ENCODE measurements around the gene DCAF8. TPM values are rescaled to one million over a fixed set of nuclear protein-coding genes. Genes with fewer than 3 reads are reported as not detected.
"Not testable (repeated sequence)": the region's sequence is repeated elsewhere in the genome, so short reads cannot be mapped to it uniquely, and the experiment has no call there.

The DCAF8 gene
- 100 to 1,000 TPM; 246 to 280 TPM for total RNA-seq

- peak within 1 kb of the TSS; percentile 100 for H3K27ac Mint-ChIP-seq
- peak; percentile 98 to 99 for DNase-seq
- H3K4me1 Mint-ChIP-seq (ENCODE audit: low read depth) = peaks cover 56% of the 10 kb centered on the region
- H3K36me3 Mint-ChIP-seq (ENCODE audit: insufficient read depth in 2 of 2) = peaks cover 11 to 21% of the 10 kb centered on the region in 2 donors
- H3K9me3 Mint-ChIP-seq = no peaks in the 10 kb centered on the region
- ATAC-seq (replicated peaks in 1 of 2) = peak; percentile 83 to 86
- no peaks in the 10 kb centered on the region for H3K27me3 Mint-ChIP-seq (ENCODE audit: low read depth)
- H3K4me3 Mint-ChIP-seq = peak within 1 kb of the TSS; percentile 98 to 100
Observed at GRCh38 chr1:160261893-160262794, at the start of gene DCAF8. Gene DCAF8 (minus strand): TSS chr1:160262549. CDS start chr1:160244008, 18,541 bp downstream.

DNA sequence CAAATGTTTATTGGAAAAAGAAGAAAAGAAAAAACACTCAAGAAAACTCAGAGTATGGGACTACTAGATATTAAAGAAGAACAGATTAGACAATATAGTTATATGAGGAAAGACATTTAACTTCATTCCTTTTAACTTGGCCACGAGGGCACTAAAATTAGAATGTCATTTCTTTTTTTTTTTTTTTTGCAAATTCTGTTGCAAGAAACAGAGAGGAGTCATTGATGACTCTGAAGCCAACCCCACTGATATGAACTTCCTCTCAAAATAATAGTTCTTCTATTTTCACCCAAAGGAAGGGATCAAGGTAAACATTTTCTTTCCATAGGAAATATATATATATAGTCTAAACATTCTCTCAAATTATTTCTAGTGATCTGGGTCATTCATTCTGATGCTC is 47.2 kb upstream of the DCAF8 start:
- Mint-ChIP-seq H3K27me3 (ENCODE audit: low read depth) (no peaks in the 10 kb centered on the region), H3K4me1 (ENCODE audit: low read depth) (no peaks in the 10 kb centered on the region), H3K36me3 (ENCODE audit: insufficient read depth in 2 of 2) (peaks cover 8 to 43% of the 10 kb centered on the region in 2 donors), H3K4me3 (no peak overlapping the region), H3K9me3 (no peaks in the 10 kb centered on the region), H3K27ac (peak overlapping the region; percentile 21)
- no peak for ATAC-seq (replicated peaks in 1 of 2)
- DNase-seq = no peak

GRCh38 chr1:160309185-160309557 is 46.8 kb upstream of the DCAF8 start:
- Mint-ChIP-seq H3K9me3 (no peaks in the 10 kb centered on the region), H3K27ac (peak overlapping the region; percentile 21), H3K36me3 (ENCODE audit: insufficient read depth in 2 of 2) (peaks cover 8 to 42% of the 10 kb centered on the region in 2 donors), H3K4me3 (no peak overlapping the region), H3K4me1 (ENCODE audit: low read depth) (no peaks in the 10 kb centered on the region), H3K27me3 (ENCODE audit: low read depth) (no peaks in the 10 kb centered on the region)
- ATAC-seq (replicated peaks in 1 of 2) = no peak
- no peak for DNase-seq

GRCh38 chr1:160308451-160309184 is 46.3 kb upstream of the DCAF8 start:
- peaks cover 9 to 39% of the 10 kb centered on the region in 2 donors for H3K36me3 Mint-ChIP-seq (ENCODE audit: insufficient read depth in 2 of 2)

GRCh38 chr1:160307118-160307791 is 44.9 kb upstream of the DCAF8 start:
- peaks cover 7 to 33% of the 10 kb centered on the region in 2 donors for H3K36me3 Mint-ChIP-seq (ENCODE audit: insufficient read depth in 2 of 2)

More at GRCh38 chr1:160308451-160309184, 46.3 kb upstream of the DCAF8 start:
- no peaks in the 10 kb centered on the region for H3K9me3 Mint-ChIP-seq
- H3K27ac Mint-ChIP-seq = no peak overlapping the region
- no peaks in the 10 kb centered on the region for H3K4me1 Mint-ChIP-seq (ENCODE audit: low read depth)
- no peak for ATAC-seq (replicated peaks in 1 of 2)
- no peaks in the 10 kb centered on the region for H3K27me3 Mint-ChIP-seq (ENCODE audit: low read depth)
- no peak overlapping the region for H3K4me3 Mint-ChIP-seq
- no peak for DNase-seq

GRCh38 chr1:160300173-160300572 is 37.8 kb upstream of the DCAF8 start:
- H3K4me1 Mint-ChIP-seq (ENCODE audit: low read depth) = no peaks in the 10 kb centered on the region
- H3K9me3 Mint-ChIP-seq = no peaks in the 10 kb centered on the region
- DNase-seq (no peak), ATAC-seq (replicated peaks in 1 of 2) (no peak)
- H3K4me3 Mint-ChIP-seq = no peak overlapping the region
- no peak overlapping the region for H3K27ac Mint-ChIP-seq
- no peaks in the 10 kb centered on the region for H3K27me3 Mint-ChIP-seq (ENCODE audit: low read depth)
- H3K36me3 Mint-ChIP-seq (ENCODE audit: insufficient read depth in 2 of 2) = peaks cover 16 to 32% of the 10 kb centered on the region in 2 donors

More at GRCh38 chr1:160307118-160307791, 44.9 kb upstream of the DCAF8 start:
- ATAC-seq (replicated peaks in 1 of 2) (no peak), DNase-seq (no peak)
- Mint-ChIP-seq H3K9me3 (no peaks in the 10 kb centered on the region), H3K4me1 (ENCODE audit: low read depth) (no peaks in the 10 kb centered on the region), H3K27me3 (ENCODE audit: low read depth) (no peaks in the 10 kb centered on the region), H3K4me3 (no peak overlapping the region), H3K27ac (no peak overlapping the region)

DNA sequence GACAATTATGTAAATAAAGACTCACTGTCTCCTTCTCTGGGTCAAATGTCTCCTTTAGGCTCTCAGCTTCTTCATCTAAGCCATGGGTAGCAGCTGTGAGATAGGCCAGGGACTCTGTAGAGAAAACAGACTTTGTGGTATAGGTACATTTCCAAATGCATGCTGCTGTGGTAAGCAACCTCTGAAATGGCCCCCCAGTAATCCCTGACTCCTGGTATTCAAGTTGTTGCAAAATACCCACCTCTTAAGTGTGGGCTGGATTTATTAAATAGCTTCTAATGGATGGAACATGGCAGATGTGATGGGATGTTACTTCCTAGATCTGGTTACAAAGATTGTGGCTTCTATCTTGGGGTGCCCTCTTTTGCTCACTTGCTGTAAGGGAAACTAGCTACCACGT is 33.7 kb upstream of the DCAF8 start:
- Mint-ChIP-seq H3K27ac (no peak overlapping the region), H3K27me3 (ENCODE audit: low read depth) (no peaks in the 10 kb centered on the region), H3K4me3 (no peak overlapping the region), H3K4me1 (ENCODE audit: low read depth) (peaks cover 4% of the 10 kb centered on the region), H3K9me3 (no peaks in the 10 kb centered on the region), H3K36me3 (ENCODE audit: insufficient read depth in 2 of 2) (peaks cover 16 to 43% of the 10 kb centered on the region in 2 donors)
- no peak for ATAC-seq (replicated peaks in 1 of 2)
- DNase-seq = no peak

GRCh38 chr1:160293020-160293968 is 30.9 kb upstream of the DCAF8 start:
- peaks cover 18 to 41% of the 10 kb centered on the region in 2 donors for H3K36me3 Mint-ChIP-seq (ENCODE audit: insufficient read depth in 2 of 2)
- H3K4me3 Mint-ChIP-seq = no peak overlapping the region
- DNase-seq = no peak
- H3K27ac Mint-ChIP-seq = no peak overlapping the region
- H3K27me3 Mint-ChIP-seq (ENCODE audit: low read depth) = no peaks in the 10 kb centered on the region
- no peak for ATAC-seq (replicated peaks in 1 of 2)
- no peaks in the 10 kb centered on the region for H3K9me3 Mint-ChIP-seq
- peaks cover 5% of the 10 kb centered on the region for H3K4me1 Mint-ChIP-seq (ENCODE audit: low read depth)

DNA sequence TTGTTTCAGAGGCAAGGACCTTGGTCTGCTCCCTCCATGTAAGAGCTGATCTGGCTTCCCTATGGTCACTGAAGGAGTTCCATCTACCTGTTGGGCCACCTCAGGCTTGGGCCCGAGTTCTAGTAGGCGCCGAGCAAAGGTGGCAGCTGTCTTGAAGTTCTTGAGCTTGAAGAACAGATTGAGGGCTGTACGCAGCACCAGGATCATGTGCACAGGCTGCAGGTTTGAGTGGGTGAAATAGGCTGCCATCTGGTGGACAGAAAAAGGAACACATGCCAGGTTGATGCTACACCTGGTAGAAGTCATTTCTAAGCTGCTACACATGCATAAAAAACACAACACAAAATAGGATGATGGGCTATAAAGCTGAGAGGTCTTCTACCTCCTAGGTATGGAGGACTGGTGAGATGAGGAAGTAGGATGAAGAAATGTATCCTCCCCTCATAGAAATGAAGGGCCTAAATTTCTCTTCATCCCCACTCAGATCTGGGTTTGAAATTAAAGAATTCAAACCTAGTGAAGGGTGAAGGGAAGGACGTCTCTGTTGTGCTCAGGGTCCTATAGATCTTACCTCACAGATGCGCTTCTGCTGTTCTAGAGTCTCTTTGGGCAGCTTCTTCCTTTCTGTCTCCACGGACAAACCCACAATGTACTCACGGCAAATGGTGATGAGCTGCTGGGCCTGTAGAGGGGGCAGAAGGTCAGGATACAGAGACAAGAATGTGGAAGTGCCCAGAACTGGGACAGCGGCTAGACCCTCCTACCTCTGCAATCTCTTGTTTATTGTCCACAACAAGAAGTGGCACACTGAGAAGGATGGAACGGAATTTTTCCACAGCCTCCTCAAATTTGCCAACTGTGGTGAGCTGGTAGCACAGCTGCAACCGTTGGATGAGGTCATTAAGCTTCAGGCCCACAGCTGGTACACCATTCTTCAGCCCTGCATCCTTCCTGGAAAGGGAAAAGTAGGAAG is 29.2 kb upstream of the DCAF8 start:
- H3K9me3 Mint-ChIP-seq = no peaks in the 10 kb centered on the region
- DNase-seq (peak; percentile 53 to 64), ATAC-seq (replicated peaks in 1 of 2) (peak; percentile 91 to 93)
- H3K4me1 Mint-ChIP-seq (ENCODE audit: low read depth) = peaks cover 7% of the 10 kb centered on the region
- no peaks in the 10 kb centered on the region for H3K27me3 Mint-ChIP-seq (ENCODE audit: low read depth)
- H3K27ac Mint-ChIP-seq = no peak overlapping the region
- peaks cover 10 to 32% of the 10 kb centered on the region in 2 donors for H3K36me3 Mint-ChIP-seq (ENCODE audit: insufficient read depth in 2 of 2)
- H3K4me3 Mint-ChIP-seq = no peak overlapping the region

GRCh38 chr1:160287769-160288168 is 25.4 kb upstream of the DCAF8 start:
- ATAC-seq (replicated peaks in 1 of 2); H3K9me3 Mint-ChIP-seq; H3K27me3 Mint-ChIP-seq (ENCODE audit: low read depth); H3K4me3 Mint-ChIP-seq; DNase-seq; H3K27ac Mint-ChIP-seq: not testable (repeated sequence)
- Mint-ChIP-seq H3K36me3 (ENCODE audit: insufficient read depth in 2 of 2) (peaks cover 4 to 27% of the 10 kb centered on the region in 2 donors), H3K4me1 (ENCODE audit: low read depth) (peaks cover 36% of the 10 kb centered on the region)

DNA sequence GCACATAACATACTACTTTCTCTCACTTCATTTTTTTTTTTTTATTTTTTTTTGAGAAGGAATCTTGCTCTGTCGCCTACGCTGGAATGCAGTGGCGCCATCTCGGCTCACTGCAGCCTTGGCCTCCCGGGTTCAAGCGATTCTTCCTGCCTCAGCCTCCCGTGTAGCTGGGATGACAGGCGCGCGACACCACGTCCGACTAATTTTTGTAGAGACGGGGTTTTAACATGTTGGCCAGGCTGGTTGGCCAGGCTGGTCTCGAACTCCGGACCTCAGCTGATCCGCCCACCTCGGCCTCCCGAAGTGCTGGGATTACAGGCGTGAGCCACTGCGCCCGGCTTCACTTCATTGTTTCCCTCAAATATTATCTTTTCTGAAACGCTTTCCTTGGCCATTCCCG is 23.2 kb upstream of the DCAF8 start:
- Mint-ChIP-seq H3K27ac (no peak overlapping the region), H3K4me1 (ENCODE audit: low read depth) (peaks cover 31% of the 10 kb centered on the region), H3K36me3 (ENCODE audit: insufficient read depth in 2 of 2) (peaks cover 2 to 17% of the 10 kb centered on the region in 2 donors), H3K4me3 (peak overlapping the region; percentile 95 to 99), H3K9me3 (no peaks in the 10 kb centered on the region), H3K27me3 (ENCODE audit: low read depth) (no peaks in the 10 kb centered on the region)
- no peak for DNase-seq
- no peak for ATAC-seq (replicated peaks in 1 of 2)
